GM12872 (cell line): ENCODE results near the gene ANAPC10.

Source experiments
- TF ChIP-seq, protein P1 (sequence below): IDR thresholded peaks from 3 replicates; pipeline ENCODE4 v1.5.1; 2011; ENCODE audit warnings: low read depth, mild to moderate bottlenecking, low read length, moderate library complexity; ENCODE audit not compliant: insufficient read depth

The ANAPC10 gene

DNA sequence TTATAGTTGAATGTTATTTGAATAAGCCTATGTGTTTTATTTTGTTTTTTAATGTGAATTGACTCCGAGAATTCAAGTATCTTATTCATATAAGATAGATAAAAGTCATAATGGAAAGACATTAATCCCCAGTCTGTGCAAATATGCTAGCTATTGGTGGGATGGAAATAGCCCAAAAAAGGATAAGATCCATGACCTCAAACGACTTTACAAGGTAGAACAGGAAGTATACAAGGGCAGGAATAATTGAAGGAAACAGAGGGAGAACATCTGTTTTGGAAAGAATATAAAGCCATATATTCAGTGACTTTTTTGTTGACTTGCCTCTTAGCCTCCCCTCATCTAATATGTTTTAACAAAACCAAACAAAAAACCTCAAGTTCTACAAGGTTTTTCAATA, 9.1 kb upstream of the ANAPC10 start:
- TF ChIP-seq, protein P1, sequence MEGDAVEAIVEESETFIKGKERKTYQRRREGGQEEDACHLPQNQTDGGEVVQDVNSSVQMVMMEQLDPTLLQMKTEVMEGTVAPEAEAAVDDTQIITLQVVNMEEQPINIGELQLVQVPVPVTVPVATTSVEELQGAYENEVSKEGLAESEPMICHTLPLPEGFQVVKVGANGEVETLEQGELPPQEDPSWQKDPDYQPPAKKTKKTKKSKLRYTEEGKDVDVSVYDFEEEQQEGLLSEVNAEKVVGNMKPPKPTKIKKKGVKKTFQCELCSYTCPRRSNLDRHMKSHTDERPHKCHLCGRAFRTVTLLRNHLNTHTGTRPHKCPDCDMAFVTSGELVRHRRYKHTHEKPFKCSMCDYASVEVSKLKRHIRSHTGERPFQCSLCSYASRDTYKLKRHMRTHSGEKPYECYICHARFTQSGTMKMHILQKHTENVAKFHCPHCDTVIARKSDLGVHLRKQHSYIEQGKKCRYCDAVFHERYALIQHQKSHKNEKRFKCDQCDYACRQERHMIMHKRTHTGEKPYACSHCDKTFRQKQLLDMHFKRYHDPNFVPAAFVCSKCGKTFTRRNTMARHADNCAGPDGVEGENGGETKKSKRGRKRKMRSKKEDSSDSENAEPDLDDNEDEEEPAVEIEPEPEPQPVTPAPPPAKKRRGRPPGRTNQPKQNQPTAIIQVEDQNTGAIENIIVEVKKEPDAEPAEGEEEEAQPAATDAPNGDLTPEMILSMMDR, result no peak

DNA sequence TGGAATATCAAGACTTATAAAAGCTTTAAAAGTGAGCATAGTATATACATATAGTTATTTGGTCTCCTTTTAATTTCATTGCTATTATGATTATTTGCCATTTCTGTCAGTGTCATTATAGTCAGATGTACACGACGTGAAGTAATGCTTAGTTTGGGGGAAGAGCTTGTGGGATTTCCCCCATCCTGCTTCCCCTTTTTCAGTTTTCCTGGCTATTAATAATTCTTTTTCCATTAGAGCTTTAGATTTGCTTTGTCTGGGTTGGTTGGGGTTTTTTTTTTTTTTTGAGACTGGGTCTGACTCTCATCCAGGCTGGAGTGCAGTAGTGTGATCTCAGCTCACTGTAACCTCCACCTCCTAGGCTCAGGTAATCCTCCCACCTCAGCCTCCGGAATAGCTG, 5.5 kb upstream of the ANAPC10 start:
- TF ChIP-seq, protein P1, result no peak

DNA sequence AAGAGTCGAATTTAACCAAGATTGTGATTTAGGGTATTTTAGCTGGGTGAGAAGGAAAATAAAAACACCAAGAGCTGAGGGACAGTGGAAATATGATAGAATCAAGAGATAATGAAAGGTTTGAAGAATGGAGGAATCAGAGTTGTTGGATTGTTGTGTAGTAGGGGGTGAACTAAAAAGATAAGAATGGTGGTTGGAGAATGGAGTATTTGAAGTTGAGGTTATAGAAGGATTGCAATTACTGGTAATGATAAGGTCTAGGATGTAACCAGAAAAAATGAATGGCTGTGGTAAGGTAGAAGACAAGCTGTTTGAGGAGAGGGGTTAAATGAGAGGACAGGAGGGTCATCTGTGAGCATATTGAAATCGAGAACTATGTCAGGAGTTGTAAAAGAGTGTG, 4.6 kb upstream of the ANAPC10 start:
- TF ChIP-seq, protein P1, result no peak

DNA sequence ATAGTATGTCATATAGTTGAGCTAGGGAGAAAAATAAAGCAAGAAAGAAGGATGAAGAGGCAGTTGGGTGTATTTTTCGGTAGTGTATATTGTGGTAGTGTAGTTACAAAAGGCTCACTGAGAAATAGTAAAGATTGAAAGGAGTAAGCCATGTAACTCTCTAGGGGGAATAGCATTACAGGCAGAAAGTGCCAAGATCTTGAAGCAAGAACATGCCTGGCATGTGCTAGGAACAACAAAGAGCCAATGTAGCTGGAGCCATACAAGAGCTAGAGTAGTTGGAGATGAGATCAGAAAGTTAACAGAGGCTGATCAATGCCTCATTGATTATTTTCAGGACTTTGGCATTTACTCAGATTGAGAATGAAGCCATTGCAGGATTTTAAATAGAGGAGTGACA, 3.1 kb upstream of the ANAPC10 start:
- TF ChIP-seq, protein P1, result no peak

DNA sequence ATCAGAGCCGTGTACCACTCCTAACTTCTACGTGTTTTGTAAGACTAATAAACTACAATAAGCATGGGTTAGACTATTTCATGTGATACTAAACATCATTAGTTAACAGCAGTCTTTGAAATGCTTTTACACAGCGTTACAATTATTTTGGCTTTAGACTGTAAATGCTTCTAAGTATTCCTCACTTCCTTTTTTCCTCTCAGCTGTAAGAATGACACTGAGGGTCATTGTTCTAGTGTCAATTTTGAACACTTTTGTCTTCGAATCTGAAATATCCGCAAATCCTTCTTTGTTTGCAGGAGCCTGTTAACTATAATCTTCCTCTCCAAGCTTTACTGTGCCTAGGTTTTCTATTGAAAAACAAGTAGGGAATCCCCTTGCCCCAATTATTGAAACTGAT, 1.7 kb upstream of the ANAPC10 start:
- TF ChIP-seq, protein P1, result no peak

DNA sequence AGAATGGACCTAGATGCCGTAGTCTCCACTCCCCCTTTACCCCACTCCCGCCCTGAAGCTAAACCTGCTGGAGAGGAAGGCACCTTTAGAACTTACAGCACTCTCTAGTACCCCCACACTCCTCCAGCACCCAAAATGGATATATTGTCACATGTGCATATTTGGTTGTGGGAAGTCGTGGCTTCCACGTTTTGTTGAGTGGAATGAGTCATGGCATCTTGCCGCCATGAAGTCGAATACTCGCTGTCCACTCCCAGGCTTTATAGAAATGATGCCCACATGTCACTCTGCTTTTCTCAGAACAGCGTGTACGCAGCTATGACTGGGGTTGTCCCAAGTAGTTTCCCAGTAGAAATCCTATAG, 660 bp upstream of the ANAPC10 start:
- TF ChIP-seq, protein P1, result no peak

DNA sequence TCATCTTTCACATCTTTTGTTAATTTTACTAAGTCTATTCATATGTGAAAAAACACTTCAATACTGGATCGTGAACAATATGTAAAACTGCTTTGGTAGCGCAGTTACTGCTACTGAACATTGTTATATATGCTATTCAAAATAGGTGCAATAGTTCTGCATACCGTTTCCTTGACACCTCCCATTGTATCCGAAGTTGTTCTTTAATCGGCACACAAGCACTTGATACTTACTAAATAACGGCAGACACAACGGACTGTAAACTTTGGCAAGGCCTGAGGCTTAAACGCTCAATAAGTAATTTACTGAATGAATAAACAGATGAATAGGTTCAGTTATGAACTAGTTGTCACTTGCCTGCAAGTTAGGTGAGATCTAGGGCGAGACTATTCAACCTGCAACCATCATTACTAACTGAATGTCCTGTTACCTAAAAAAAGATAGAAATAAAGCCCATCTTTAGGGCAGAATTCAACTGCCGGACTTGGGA, 620 bp downstream of the ANAPC10 start:
- TF ChIP-seq, protein P1, result no peak

DNA sequence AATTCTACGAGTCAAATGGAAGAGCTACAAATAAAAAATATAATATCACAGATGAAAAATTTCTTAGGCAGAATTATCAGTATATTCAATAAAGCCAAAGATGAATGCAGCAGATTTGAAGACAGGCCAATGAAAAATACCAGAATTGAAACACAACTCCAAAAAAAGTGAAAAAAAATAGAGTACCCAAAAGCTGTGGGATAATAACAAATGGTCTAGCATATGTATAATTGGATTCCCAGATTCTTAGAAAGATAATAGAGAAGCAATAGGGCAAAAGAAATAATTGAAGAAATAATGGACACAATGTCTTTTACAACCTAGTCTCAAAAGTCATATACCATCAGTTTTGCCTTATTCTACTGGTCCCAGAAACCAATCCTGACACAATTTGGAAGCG, 4.4 kb downstream of the ANAPC10 start:
- TF ChIP-seq, protein P1, result no peak
